ENCODE results near the gene TMEM52.

- TF ChIP-seq CTCF (conservative IDR thresholded peaks at IDR 0.05; ENCODE audit: low read depth, low read length) (no peak), EZH2 (IDR thresholded peaks at IDR 0.05; ENCODE audit: borderline replicate concordance, low read depth, low read length, poor library complexity, severe bottlenecking) (no peak)
These were observed 8.0 kb upstream of the TMEM52 start for GRCh38 chr1:1926886-1927660.

Measured in A673 (cell line).